Activated T-helper 1 cell treated with Interleukin-2 at 50 U/mL for 16 hours (primary cell): ENCODE data around the gene GPR37L1.
"Not testable (repeated sequence)": the region's sequence is repeated elsewhere in the genome, so short reads cannot be mapped to it uniquely, and the experiment has no call there.

Experiments
- DNase-seq: peaks from one replicate; pipeline ENCODE4 v3.0.0-alpha.2; 2020; ENCODE audit warnings: low read depth

Gene GPR37L1

GRCh38 chr1:202133496-202133895, 10.8 kb downstream of the GPR37L1 start:
- no peak for DNase-seq

- no peak for DNase-seq
These were observed 11.3 kb downstream of the GPR37L1 start for GRCh38 chr1:202133989-202134388.

- DNase-seq: no peak
These were observed 12.0 kb downstream of the GPR37L1 start for GRCh38 chr1:202134645-202135172.

GRCh38 chr1:202135221-202135721, 12.6 kb downstream of the GPR37L1 start:
- peak; percentile 21 for DNase-seq

- DNase-seq: no peak
These were observed 18.1 kb downstream of the GPR37L1 start for GRCh38 chr1:202140833-202141232.

GRCh38 chr1:202141468-202141867, 18.8 kb downstream of the GPR37L1 start:
- DNase-seq: not testable (repeated sequence)

GRCh38 chr1:202143011-202143767, 20.5 kb downstream of the GPR37L1 start:
- DNase-seq: no peak

GRCh38 chr1:202143768-202144401, 21.2 kb downstream of the GPR37L1 start:
- DNase-seq: no peak

- peak; percentile 53 for DNase-seq
These were observed 21.8 kb downstream of the GPR37L1 start, which contains the start of gene ARL8A for GRCh38 chr1:202144402-202145067. ARL8A (minus strand) TSS chr1:202144737; CDS start chr1:202144572, 165 bp downstream.

- no peak for DNase-seq
These were observed 22.5 kb downstream of the GPR37L1 start for GRCh38 chr1:202145068-202145743.

- DNase-seq: not testable (repeated sequence)
These were observed 23.0 kb downstream of the GPR37L1 start for GRCh38 chr1:202145744-202146140.

GRCh38 chr1:202146279-202146678, 23.6 kb downstream of the GPR37L1 start:
- DNase-seq: no peak

- DNase-seq: no peak
These were observed 24.3 kb downstream of the GPR37L1 start for GRCh38 chr1:202146993-202147392.

- no peak for DNase-seq
These were observed 25.7 kb downstream of the GPR37L1 start for GRCh38 chr1:202148391-202148790.

GRCh38 chr1:202149566-202149965, 26.8 kb downstream of the GPR37L1 start:
- no peak for DNase-seq

- no peak for DNase-seq
These were observed 27.5 kb downstream of the GPR37L1 start for GRCh38 chr1:202150187-202150586.

GRCh38 chr1:202150602-202151001, 27.9 kb downstream of the GPR37L1 start:
- DNase-seq: no peak

- DNase-seq: no peak
These were observed 28.3 kb downstream of the GPR37L1 start for GRCh38 chr1:202151045-202151444.

GRCh38 chr1:202152399-202152798, 29.7 kb downstream of the GPR37L1 start:
- no peak for DNase-seq

GRCh38 chr1:202153284-202153683, 30.6 kb downstream of the GPR37L1 start:
- no peak for DNase-seq

- DNase-seq: no peak
These were observed 31.5 kb downstream of the GPR37L1 start for GRCh38 chr1:202154148-202154765.
